Measurements from ENCODE around the gene EOLA2.

EOLA2 gene

GRCh38 chrX:149909324-149910177 is 28.7 kb downstream of the EOLA2 start:
- no peak overlapping the region for H2BK5ac ChIP-seq (ENCODE audit: low read depth, low read length, poor library complexity)
- H4K12ac ChIP-seq (ENCODE audit: low read depth, low read length): no peak overlapping the region
- no peaks in the 10 kb centered on the region for H3K79me2 ChIP-seq (ENCODE audit: control insufficient read depth, insufficient read depth, low read length, poor library complexity)
- H2AFZ ChIP-seq (ENCODE audit: insufficient read depth, low read length, poor library complexity): no peak overlapping the region
- H3K36me3 ChIP-seq (ENCODE audit: control insufficient read depth in 1 of 2, insufficient read depth in 2 of 2, low read length in 2 of 2): no peaks in the 10 kb centered on the region
- DNase-seq: no peak
- H4K8ac ChIP-seq (ENCODE audit: low read depth, low read length): no peak overlapping the region
- H2AK5ac ChIP-seq (ENCODE audit: low read length): no peak overlapping the region
- no peak overlapping the region for H3K23ac ChIP-seq (ENCODE audit: low read length)
- H2BK12ac ChIP-seq (ENCODE audit: low read length): no peak overlapping the region
- no peak overlapping the region for H3K14ac ChIP-seq (ENCODE audit: low read length)
- H3K4me3 ChIP-seq (ENCODE audit: low read depth, low read length): no peak overlapping the region
- no peak overlapping the region for H4K91ac ChIP-seq (ENCODE audit: low read depth, low read length)
- H3K4ac ChIP-seq (ENCODE audit: low read depth, low read length): no peak overlapping the region
- no peak overlapping the region for H3K9ac ChIP-seq (ENCODE audit: low read length)
- no CpG with 5 or more reads among the region's 4 CpGs for WGBS (ENCODE audit: extremely low coverage, insufficient coverage, insufficient read length)
- H2BK120ac ChIP-seq (ENCODE audit: insufficient read depth, low read length, poor library complexity): no peak overlapping the region
- H3K79me1 ChIP-seq (ENCODE audit: low read length): no peaks in the 10 kb centered on the region
- H3K4me2 ChIP-seq (ENCODE audit: low read length): no peak overlapping the region
- no peak overlapping the region for H3K27ac ChIP-seq (ENCODE audit: low read depth, low read length)
- H3K4me1 ChIP-seq (ENCODE audit: control insufficient read depth in 1 of 2, insufficient read depth in 2 of 2, low read length in 2 of 2): no peaks in the 10 kb centered on the region
- no peak overlapping the region for H3K18ac ChIP-seq (ENCODE audit: low read length)
- no peaks in the 10 kb centered on the region for H3K9me3 ChIP-seq (ENCODE audit: insufficient read depth, low read depth, low read length)
- H3K27me3 ChIP-seq (ENCODE audit: insufficient read depth, low read length): no peaks in the 10 kb centered on the region

GRCh38 chrX:149908727-149909126 is 29.6 kb downstream of the EOLA2 start:
- no peaks in the 10 kb centered on the region for H3K27me3 ChIP-seq (ENCODE audit: insufficient read depth, low read length)
- no peak overlapping the region for H3K18ac ChIP-seq (ENCODE audit: low read length)
- no peak overlapping the region for H2BK120ac ChIP-seq (ENCODE audit: insufficient read depth, low read length, poor library complexity)
- H3K23ac ChIP-seq (ENCODE audit: low read length): no peak overlapping the region
- H3K4ac ChIP-seq (ENCODE audit: low read depth, low read length): no peak overlapping the region
- H3K27ac ChIP-seq (ENCODE audit: low read depth, low read length): no peak overlapping the region
- H2BK12ac ChIP-seq (ENCODE audit: low read length): no peak overlapping the region
- H3K4me3 ChIP-seq (ENCODE audit: low read depth, low read length): no peak overlapping the region
- no peak overlapping the region for H3K4me2 ChIP-seq (ENCODE audit: low read length)
- no peak overlapping the region for H3K14ac ChIP-seq (ENCODE audit: low read length)
- H3K9ac ChIP-seq (ENCODE audit: low read length): no peak overlapping the region
- H2AK5ac ChIP-seq (ENCODE audit: low read length): no peak overlapping the region
- H2BK5ac ChIP-seq (ENCODE audit: low read depth, low read length, poor library complexity): no peak overlapping the region
- no peaks in the 10 kb centered on the region for H3K36me3 ChIP-seq (ENCODE audit: control insufficient read depth in 1 of 2, insufficient read depth in 2 of 2, low read length in 2 of 2)
- H3K79me2 ChIP-seq (ENCODE audit: control insufficient read depth, insufficient read depth, low read length, poor library complexity): no peaks in the 10 kb centered on the region
- H4K91ac ChIP-seq (ENCODE audit: low read depth, low read length): peak overlapping the region; percentile 14
- H3K4me1 ChIP-seq (ENCODE audit: control insufficient read depth in 1 of 2, insufficient read depth in 2 of 2, low read length in 2 of 2): no peaks in the 10 kb centered on the region
- H3K79me1 ChIP-seq (ENCODE audit: low read length): no peaks in the 10 kb centered on the region
- no peak for DNase-seq
- H2AFZ ChIP-seq (ENCODE audit: insufficient read depth, low read length, poor library complexity): no peak overlapping the region
- no peaks in the 10 kb centered on the region for H3K9me3 ChIP-seq (ENCODE audit: insufficient read depth, low read depth, low read length)
- H4K8ac ChIP-seq (ENCODE audit: low read depth, low read length): no peak overlapping the region
- no peak overlapping the region for H4K12ac ChIP-seq (ENCODE audit: low read depth, low read length)

- Histone ChIP-seq H2BK120ac (ENCODE audit: insufficient read depth, low read length, poor library complexity) (no peak overlapping the region), H4K91ac (ENCODE audit: low read depth, low read length) (no peak overlapping the region), H2AFZ (ENCODE audit: insufficient read depth, low read length, poor library complexity) (no peak overlapping the region), H4K12ac (ENCODE audit: low read depth, low read length) (no peak overlapping the region), H2BK12ac (ENCODE audit: low read length) (no peak overlapping the region), H2AK5ac (ENCODE audit: low read length) (no peak overlapping the region), H3K79me1 (ENCODE audit: low read length) (no peaks in the 10 kb centered on the region), H3K23ac (ENCODE audit: low read length) (no peak overlapping the region), H4K8ac (ENCODE audit: low read depth, low read length) (no peak overlapping the region), H3K79me2 (ENCODE audit: control insufficient read depth, insufficient read depth, low read length, poor library complexity) (no peaks in the 10 kb centered on the region), H3K4ac (ENCODE audit: low read depth, low read length) (no peak overlapping the region), H3K14ac (ENCODE audit: low read length) (no peak overlapping the region), H3K27ac (ENCODE audit: low read depth, low read length) (no peak overlapping the region), H3K18ac (ENCODE audit: low read length) (no peak overlapping the region), H3K4me3 (ENCODE audit: low read depth, low read length) (no peak overlapping the region), H3K4me1 (ENCODE audit: control insufficient read depth in 1 of 2, insufficient read depth in 2 of 2, low read length in 2 of 2) (no peaks in the 10 kb centered on the region), H3K36me3 (ENCODE audit: control insufficient read depth in 1 of 2, insufficient read depth in 2 of 2, low read length in 2 of 2) (no peaks in the 10 kb centered on the region), H3K9me3 (ENCODE audit: insufficient read depth, low read depth, low read length) (no peaks in the 10 kb centered on the region), H3K27me3 (ENCODE audit: insufficient read depth, low read length) (no peaks in the 10 kb centered on the region), H2BK5ac (ENCODE audit: low read depth, low read length, poor library complexity) (no peak overlapping the region), H3K9ac (ENCODE audit: low read length) (no peak overlapping the region), H3K4me2 (ENCODE audit: low read length) (no peak overlapping the region)
- peak in 1 of 2 donors; percentile 19 for DNase-seq
- no CpG with 5 or more reads among the region's 3 CpGs for WGBS (ENCODE audit: extremely low coverage, insufficient coverage, insufficient read length)
These were observed 30.0 kb downstream of the EOLA2 start for GRCh38 chrX:149908308-149908707.

- Histone ChIP-seq H3K27me3 (ENCODE audit: insufficient read depth, low read length) (no peaks in the 10 kb centered on the region), H2BK120ac (ENCODE audit: insufficient read depth, low read length, poor library complexity) (no peak overlapping the region), H2AK5ac (ENCODE audit: low read length) (no peak overlapping the region), H3K36me3 (ENCODE audit: control insufficient read depth in 1 of 2, insufficient read depth in 2 of 2, low read length in 2 of 2) (no peaks in the 10 kb centered on the region), H3K4me2 (ENCODE audit: low read length) (peak overlapping the region; percentile 18), H2BK5ac (ENCODE audit: low read depth, low read length, poor library complexity) (no peak overlapping the region), H4K91ac (ENCODE audit: low read depth, low read length) (no peak overlapping the region), H3K9ac (ENCODE audit: low read length) (no peak overlapping the region), H3K27ac (ENCODE audit: low read depth, low read length) (no peak overlapping the region), H3K79me2 (ENCODE audit: control insufficient read depth, insufficient read depth, low read length, poor library complexity) (no peaks in the 10 kb centered on the region), H3K9me3 (ENCODE audit: insufficient read depth, low read depth, low read length) (no peaks in the 10 kb centered on the region), H3K14ac (ENCODE audit: low read length) (no peak overlapping the region), H2AFZ (ENCODE audit: insufficient read depth, low read length, poor library complexity) (no peak overlapping the region), H3K4ac (ENCODE audit: low read depth, low read length) (no peak overlapping the region), H3K18ac (ENCODE audit: low read length) (no peak overlapping the region), H4K12ac (ENCODE audit: low read depth, low read length) (no peak overlapping the region), H4K8ac (ENCODE audit: low read depth, low read length) (no peak overlapping the region), H3K4me1 (ENCODE audit: control insufficient read depth in 1 of 2, insufficient read depth in 2 of 2, low read length in 2 of 2) (no peaks in the 10 kb centered on the region), H3K4me3 (ENCODE audit: low read depth, low read length) (no peak overlapping the region), H3K23ac (ENCODE audit: low read length) (no peak overlapping the region), H2BK12ac (ENCODE audit: low read length) (no peak overlapping the region), H3K79me1 (ENCODE audit: low read length) (no peaks in the 10 kb centered on the region)
- no peak for DNase-seq
- no CpG with 5 or more reads among the region's 6 CpGs for WGBS (ENCODE audit: extremely low coverage, insufficient coverage, insufficient read length)
These were observed 34.2 kb downstream of the EOLA2 start for GRCh38 chrX:149903889-149904748.
